K562 (cell line): Measurements from ENCODE around the gene RDH5. TPM values are rescaled to one million over a fixed set of nuclear protein-coding genes. Genes with fewer than 3 reads are reported as not detected.

Experiments
- ATAC-seq: fragments of 200-7000 bp; cut with Tn5 transposase; 3 replicates; pipeline ENCODE4 v1.9.1; 2020; ENCODE audit warnings: moderate library complexity
- BruUV-seq: library from RNA; stranded (reverse); fragments of 400-500 nt; replicated peaks from 2 replicates; lab custom pipeline; 2021; lab: Mats Ljungman, UMichigan
- CTCF ChIA-PET: fragments of 300-600 bp; formaldehyde crosslinking; extraction: SDS; loops from one replicate; lab custom pipeline; 2021; ENCODE audit warnings: low intra/inter-chr PET ratio; lab: Yijun Ruan, JAX
- POLR2A ChIA-PET: fragments of 300-600, 350-650 bp; sonication (Branson Sonifier 250); formaldehyde crosslinking; extraction: SDS; loops from one replicate; lab custom pipeline; 2021; ENCODE audit warnings: antibody characterized with exemption, inconsistent platforms; lab: Yijun Ruan, JAX
- DNase-seq, 4 experiments: peaks; one replicate each; pipeline versions ENCODE4 v3.0.0 to v3.0.0-alpha.2; 2011 to 2018; ENCODE audit warnings: low spot score in 3 of 4, mixed read lengths in 3 of 4; ENCODE audit errors: extremely low read depth in 1 of 4
- FAIRE-seq: peaks from 2 replicates; lab custom pipeline; 2011; peaks lifted over from hg19 to GRCh38; lab: Jason Lieb, UNC
- H2AFZ ChIP-seq: 2 replicates; pipeline ENCODE4 v1.6.0; 2011; ENCODE audit warnings: low read depth, low read length, control low read depth, inconsistent platforms
- H3K27ac ChIP-seq: fragments of 200-600 bp; 3 replicates; pipeline ENCODE4 v1.8.0; 2011; ENCODE audit warnings: low read depth, mild to moderate bottlenecking, control low read depth, inconsistent platforms, low read length, moderate library complexity, mixed read lengths; ENCODE audit errors: extremely low read depth
- H3K27me3 ChIP-seq, 2 experiments: fragments of 300-600 bp in 1 of 2; 2 replicates in 1 of 2; 3 replicates in 1 of 2; pipeline versions ENCODE4 v1.6.0 to v1.8.0; 2011; ENCODE audit warnings: inconsistent platforms in 2 of 2, low read length in 2 of 2, mild to moderate bottlenecking in 1 of 2, mixed read lengths in 1 of 2, moderate library complexity in 1 of 2; ENCODE audit not compliant: control insufficient read depth in 2 of 2, insufficient read depth in 2 of 2
- H3K36me3 ChIP-seq: fragments of 300-600 bp; 3 replicates; pipeline ENCODE4 v1.8.0; 2011; ENCODE audit warnings: mild to moderate bottlenecking, low read length, inconsistent platforms; ENCODE audit not compliant: control insufficient read depth, insufficient read depth
- H3K4me1 ChIP-seq, 2 experiments: fragments of 200-600 bp in 1 of 2; replicated peaks in 1 of 2; 2 replicates in 1 of 2; 3 replicates in 1 of 2; pipeline versions ENCODE4 v1.5.1 to v1.8.0; 2011; ENCODE audit warnings: inconsistent platforms in 2 of 2, low read length in 2 of 2, mild to moderate bottlenecking in 1 of 2, mixed read lengths in 1 of 2, moderate library complexity in 1 of 2; ENCODE audit not compliant: control insufficient read depth in 2 of 2, insufficient read depth in 2 of 2
- H3K4me2 ChIP-seq: 2 replicates; pipeline ENCODE4 v1.6.1; 2011; ENCODE audit warnings: low read length, control low read depth, inconsistent platforms, mixed read lengths; ENCODE audit not compliant: insufficient read depth
- H3K4me3 ChIP-seq: fragments of 200-600 bp; sonication (generic), shearing (Covaris generic); 2 replicates; pipeline ENCODE4 v1.5.1; 2016; ENCODE audit warnings: control low read depth, inconsistent platforms
- H3K79me2 ChIP-seq: fragments of 200-600 bp; 3 replicates; pipeline ENCODE4 v1.8.0; 2011; ENCODE audit warnings: low read length, inconsistent platforms; ENCODE audit not compliant: control insufficient read depth, insufficient read depth
- H3K9ac ChIP-seq, 2 experiments: 2 replicates each; pipeline versions ENCODE4 v1.6.0 to v1.6.1; 2011; ENCODE audit warnings: low read depth in 2 of 2, low read length in 2 of 2, control low read depth in 1 of 2, inconsistent platforms in 1 of 2, mild to moderate bottlenecking in 1 of 2, mixed read lengths in 1 of 2; ENCODE audit not compliant: insufficient read depth in 1 of 2
- H3K9me1 ChIP-seq: one replicate; pipeline ENCODE4 v1.6.0; 2011; ENCODE audit warnings: inconsistent platforms, mild to moderate bottlenecking, low read length, moderate library complexity; ENCODE audit not compliant: control insufficient read depth, insufficient read depth
- H3K9me3 ChIP-seq: replicated peaks from 2 replicates; pipeline ENCODE4 v1.5.1; 2011; ENCODE audit warnings: low read depth, low read length, inconsistent platforms; ENCODE audit not compliant: control insufficient read depth, insufficient read depth
- H4K20me1 ChIP-seq: replicated peaks from 2 replicates; pipeline ENCODE4 v1.6.1; 2011; ENCODE audit warnings: low read length, inconsistent platforms, mixed read lengths; ENCODE audit not compliant: control insufficient read depth, insufficient read depth
- MEIS2 ChIP-seq: fragments of 450-650 bp; IDR thresholded peaks from 2 replicates; pipeline ENCODE4 v1.6.1; 2014; ENCODE audit warnings: mild to moderate bottlenecking; ENCODE audit not compliant: partially characterized antibody
- POLR3G ChIP-seq: IDR thresholded peaks from 2 replicates; pipeline ENCODE4 v1.6.1; 2011; ENCODE audit not compliant: insufficient read length, insufficient replicate concordance; ENCODE audit errors: extremely low read depth
- SMARCA4 ChIP-seq: fragments of 450-650 bp; IDR thresholded peaks from 2 replicates; pipeline ENCODE4 v1.6.1; 2016
- ZFX ChIP-seq: sonication (generic); formaldehyde crosslinking; IDR thresholded peaks from 2 replicates; pipeline ENCODE4 v1.8.0; 2022; ENCODE audit warnings: mild to moderate bottlenecking, missing genetic modification reagents, moderate library complexity
- ZSCAN29 ChIP-seq: fragments of 450-650 bp; IDR thresholded peaks from 2 replicates; pipeline ENCODE4 v1.6.1; 2017
- WGBS: fragments of 100-300 bp; shearing (Covaris generic); methylation state at CpG from one replicate; pipeline ENCODE4 v1.1.6; 2016; ENCODE audit warnings: low coverage, mixed read lengths; ENCODE audit not compliant: insufficient coverage; ENCODE audit errors: missing lambda C conversion rate; 5-methylcytosine and 5-hydroxymethylcytosine counted together
- in situ Hi-C: fragments of 300-500 bp; cut with MboI; formaldehyde crosslinking; loops from 4 replicates; pipeline ENCODE4 v1.15.0; 2018; ENCODE audit warnings: inconsistent platforms, mixed read lengths
- intact Hi-C: fragments of 100-400 bp; cut with micrococcal nuclease; formaldehyde crosslinking; loops from 2 replicates; pipeline ENCODE4 v1.14.2; 2022
- polyA plus RNA-seq, 8 experiments: library from polyadenylated mRNA; depleted of rRNA in 4 of 8; stranded (reverse) in 5 of 8; unstranded in 3 of 8; fragments of >200 nt; fragmentation: Nextera tagmentation in 2 of 8; fragmentation: Illumina TruSeq in 1 of 8; extraction: Ambion mirVana in 2 of 8; extraction: Trizol in 1 of 8; gene quantifications; 2 replicates each; pipeline versions ENCODE4 v1.2.1 to v1.2.3, GENCODE V29; 2011 to 2014; ENCODE audit warnings: inconsistent platforms in 1 of 8, missing spikeins in 1 of 8
- total RNA-seq, 7 experiments: library from RNA; depleted of rRNA in 6 of 7; stranded (reverse); fragments of >200 nt in 6 of 7; fragmentation: Illumina TruSeq in 2 of 7; extraction: Trizol in 2 of 7; gene quantifications; 2 replicates each; pipeline versions ENCODE4 v1.2.1 to v1.2.3, GENCODE V29; 2011 to 2021; ENCODE audit warnings: low replicate concordance in 1 of 7
- TF ChIP-seq, protein P1 (sequence below), 2 experiments: fragments of 450-650 bp in 1 of 2; IDR thresholded peaks; 2 replicates each; pipeline ENCODE4 v1.6.1; 2011 to 2017; ENCODE audit warnings: low read depth in 2 of 2, antibody characterized with exemption in 1 of 2, borderline replicate concordance in 1 of 2, low read length in 1 of 2, mild to moderate bottlenecking in 1 of 2, mixed read lengths in 1 of 2; ENCODE audit not compliant: control insufficient read depth in 1 of 2
- TF ChIP-seq, protein P2 (sequence below): fragments of 250-450 bp; sonication (Bioruptor Pico); IDR thresholded peaks from 2 replicates; pipeline ENCODE4 v1.5.1; 2021; ENCODE audit warnings: mild to moderate bottlenecking

Gene RDH5
- total and polyA plus RNA-seq, 9 of the 15 experiments (the other 6 are each of a cell fraction or from before 2014, with no cell fraction given): 0.28 to 2.0 (median 1.1) TPM; not detected in 1

DNA sequence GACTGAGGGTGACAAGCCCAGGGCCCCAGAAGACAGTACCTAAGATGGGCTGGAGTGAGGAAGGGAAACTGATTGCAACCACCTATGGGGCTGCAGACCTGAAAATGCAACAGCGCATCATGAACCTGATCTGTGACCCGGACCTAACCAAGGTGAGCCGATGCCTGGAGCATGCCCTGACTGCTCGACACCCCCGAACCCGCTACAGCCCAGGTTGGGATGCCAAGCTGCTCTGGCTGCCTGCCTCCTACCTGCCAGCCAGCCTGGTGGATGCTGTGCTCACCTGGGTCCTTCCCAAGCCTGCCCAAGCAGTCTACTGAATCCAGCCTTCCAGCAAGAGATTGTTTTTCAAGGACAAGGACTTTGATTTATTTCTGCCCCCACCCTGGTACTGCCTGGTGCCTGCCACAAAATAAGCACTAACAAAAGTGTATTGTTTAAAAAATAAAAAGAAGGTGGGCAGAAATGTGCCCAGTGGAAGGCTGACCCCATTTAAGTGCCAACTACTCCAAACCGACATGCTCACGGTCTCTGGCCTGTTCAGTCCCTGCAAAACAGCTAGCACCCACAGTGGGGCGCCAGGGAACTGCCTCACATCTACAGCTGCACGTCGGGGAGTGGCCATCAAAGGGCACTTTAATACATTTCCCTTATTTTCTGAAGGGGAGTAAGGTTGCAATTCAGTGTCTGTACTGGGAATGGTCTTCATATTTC lies 4.2 kb downstream of the RDH5 start (continued):
- TF ChIP-seq, protein P1, sequence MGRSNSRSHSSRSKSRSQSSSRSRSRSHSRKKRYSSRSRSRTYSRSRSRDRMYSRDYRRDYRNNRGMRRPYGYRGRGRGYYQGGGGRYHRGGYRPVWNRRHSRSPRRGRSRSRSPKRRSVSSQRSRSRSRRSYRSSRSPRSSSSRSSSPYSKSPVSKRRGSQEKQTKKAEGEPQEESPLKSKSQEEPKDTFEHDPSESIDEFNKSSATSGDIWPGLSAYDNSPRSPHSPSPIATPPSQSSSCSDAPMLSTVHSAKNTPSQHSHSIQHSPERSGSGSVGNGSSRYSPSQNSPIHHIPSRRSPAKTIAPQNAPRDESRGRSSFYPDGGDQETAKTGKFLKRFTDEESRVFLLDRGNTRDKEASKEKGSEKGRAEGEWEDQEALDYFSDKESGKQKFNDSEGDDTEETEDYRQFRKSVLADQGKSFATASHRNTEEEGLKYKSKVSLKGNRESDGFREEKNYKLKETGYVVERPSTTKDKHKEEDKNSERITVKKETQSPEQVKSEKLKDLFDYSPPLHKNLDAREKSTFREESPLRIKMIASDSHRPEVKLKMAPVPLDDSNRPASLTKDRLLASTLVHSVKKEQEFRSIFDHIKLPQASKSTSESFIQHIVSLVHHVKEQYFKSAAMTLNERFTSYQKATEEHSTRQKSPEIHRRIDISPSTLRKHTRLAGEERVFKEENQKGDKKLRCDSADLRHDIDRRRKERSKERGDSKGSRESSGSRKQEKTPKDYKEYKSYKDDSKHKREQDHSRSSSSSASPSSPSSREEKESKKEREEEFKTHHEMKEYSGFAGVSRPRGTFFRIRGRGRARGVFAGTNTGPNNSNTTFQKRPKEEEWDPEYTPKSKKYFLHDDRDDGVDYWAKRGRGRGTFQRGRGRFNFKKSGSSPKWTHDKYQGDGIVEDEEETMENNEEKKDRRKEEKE (IDR thresholded peaks at IDR 0.05; ENCODE audit: borderline replicate concordance in 1 of 2, control insufficient read depth in 1 of 2, low read depth in 2 of 2, low read length in 1 of 2): 0 out of 4 replicates have a peak, but pooled peaks of 1 of the 2 experiments have one; percentile 19

DNA sequence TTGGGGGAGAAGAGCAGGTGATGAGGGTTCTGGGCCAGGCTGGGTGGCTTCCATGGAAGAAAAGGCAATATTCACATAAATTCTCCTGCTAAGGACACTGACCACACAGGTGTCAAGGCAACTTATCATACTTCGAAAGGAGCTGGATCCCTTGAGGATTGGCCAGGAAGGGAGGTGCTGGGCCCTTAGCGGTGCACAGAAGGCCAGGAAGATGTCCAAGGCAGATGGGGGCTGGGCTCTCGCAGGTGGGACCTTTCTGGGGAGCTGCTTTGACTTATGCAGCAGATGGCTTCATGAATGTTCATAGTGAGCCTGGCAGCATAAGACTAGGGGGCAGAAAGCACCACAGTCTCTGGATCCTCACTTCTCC lies 4.7 kb downstream of the RDH5 start:
- no TSS peak for BruUV-seq
- intact Hi-C loops: loop anchor here (1.0 kb wide), 1 partner anchor 12 kb away; no protein-coding TSS in a partner anchor

More for the DNA sequence above, 4.7 kb downstream of the RDH5 start:
- TF ChIP-seq MEIS2: no peak
- no peak for TF ChIP-seq POLR3G
- TF ChIP-seq, protein P2, sequence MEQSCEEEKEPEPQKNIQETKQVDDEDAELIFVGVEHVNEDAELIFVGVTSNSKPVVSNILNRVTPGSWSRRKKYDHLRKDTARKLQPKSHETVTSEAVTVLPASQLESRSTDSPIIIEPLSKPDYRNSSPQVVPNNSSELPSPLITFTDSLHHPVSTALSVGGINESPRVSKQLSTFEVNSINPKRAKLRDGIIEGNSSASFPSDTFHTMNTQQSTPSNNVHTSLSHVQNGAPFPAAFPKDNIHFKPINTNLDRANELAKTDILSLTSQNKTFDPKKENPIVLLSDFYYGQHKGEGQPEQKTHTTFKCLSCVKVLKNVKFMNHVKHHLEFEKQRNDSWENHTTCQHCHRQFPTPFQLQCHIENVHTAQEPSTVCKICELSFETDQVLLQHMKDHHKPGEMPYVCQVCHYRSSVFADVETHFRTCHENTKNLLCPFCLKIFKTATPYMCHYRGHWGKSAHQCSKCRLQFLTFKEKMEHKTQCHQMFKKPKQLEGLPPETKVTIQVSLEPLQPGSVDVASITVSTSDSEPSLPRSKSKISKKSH (CRISPR knock-in tag): no peak
- peak; percentile 39 for TF ChIP-seq ZFX
- 0 out of 2 replicates have a peak, but pooled peaks have one; percentile 25 for TF ChIP-seq ZSCAN29
- TF ChIP-seq SMARCA4: no peak
- Histone ChIP-seq H2AFZ (no peak overlapping the region), H3K9ac (0 out of 4 replicates have a peak overlapping the region, but pooled peaks of 1 of the 2 experiments have one; percentile 39), H3K27ac (no peak overlapping the region), H3K79me2 (peaks cover 28% of the 10 kb centered on the region), H3K4me3 (no peak overlapping the region), H3K9me1 (no peaks in the 10 kb centered on the region), H3K27me3 (no peaks in the 10 kb centered on the region), H3K4me1 (peaks cover 16 to 45% of the 10 kb centered on the region in 2 experiments; a peak in 4 of 5 replicates), H3K4me2 (no peak overlapping the region), H3K9me3 (no peaks in the 10 kb centered on the region), H3K36me3 (peaks cover 42% of the 10 kb centered on the region), H4K20me1 (peaks cover 22% of the 10 kb centered on the region; the same call in 1 of the 2 replicates)
- WGBS: 70% methylated on average over 3 of the region's 3 CpGs
- no peak for DNase-seq
- CTCF ChIA-PET: interaction anchor here (3.1 kb wide), 1 partner anchor 12 kb away, joined by 20 read pairs; no protein-coding TSS in a partner anchor
- ATAC-seq: no peak
- in situ Hi-C loops: no loop called here
- FAIRE-seq: no peak
- POLR2A ChIA-PET: interaction anchor here (0.6 to 1.4 kb wide), 5 partner anchors 9 to 73 kb away, joined by 3 to 12 read pairs (median 4); partner anchors contain the start of gene BLOC1S1
